HCT116 (cell line): Measurements from ENCODE around the gene PRR15L. TPM values are rescaled to one million over a fixed set of nuclear protein-coding genes. Genes with fewer than 3 reads are reported as not detected.

ENCODE experiments used
- ATAC-seq: fragments of 200-7000 bp; cut with Tn5 transposase; 2 replicates; pipeline ENCODE4 v1.9.1; 2020; ENCODE audit warnings: mild to moderate bottlenecking, moderate library complexity
- BruUV-seq: library from RNA; stranded (reverse); fragments of 400-500 nt; replicated peaks from 2 replicates; lab custom pipeline; 2021; lab: Mats Ljungman, UMichigan
- CTCF ChIA-PET: fragments of 300-600 bp; sonication (Branson Sonifier 250); formaldehyde crosslinking; loops from one replicate; lab custom pipeline; 2021; ENCODE audit warnings: antibody characterized with exemption; lab: Charles Lee
- POLR2A ChIA-PET: fragments of 300-600, 350-600 bp; sonication (Branson Sonifier 250); formaldehyde crosslinking; loops from one replicate; lab custom pipeline; 2021; ENCODE audit warnings: antibody characterized with exemption; lab: Charles Lee
- RAD21 ChIA-PET, 2 experiments: fragments of 300-600 bp; sonication (Branson Sonifier 250); formaldehyde crosslinking; loops; one replicate each; lab custom pipeline; 2023; ENCODE audit warnings: low total read pairs in 2 of 2; ENCODE audit not compliant: uncharacterized antibody in 2 of 2, unreplicated experiment in 2 of 2, low non-redundant PET in 1 of 2; lab: Charles Lee
- DNase-seq: peaks from one replicate; pipeline ENCODE4 v3.0.0-alpha.2; 2010; ENCODE audit warnings: low read depth, low spot score
- H2AFZ ChIP-seq: fragments of 200-600 bp; shearing (Covaris generic), sonication (generic); 2 replicates; pipeline ENCODE4 v1.6.1; 2017; ENCODE audit warnings: low read depth, mixed run types, mixed read lengths, antibody characterized with exemption, low read length; ENCODE audit not compliant: poor library complexity, severe bottlenecking
- H3K27ac ChIP-seq: 2 replicates; pipeline ENCODE4 v1.5.1; 2012; ENCODE audit warnings: low read depth, low read length
- H3K27me3 ChIP-seq: fragments of 200-600 bp; sonication (generic); 2 replicates; pipeline ENCODE4 v1.6.1; 2016; ENCODE audit warnings: mixed run types, low read length, mixed read lengths; ENCODE audit not compliant: insufficient read depth
- H3K36me3 ChIP-seq, 2 experiments: fragments of 200-500 bp in 1 of 2; fragments of 200-600 bp in 1 of 2; sonication (Bioruptor generic) in 1 of 2; sonication (generic) in 1 of 2; 2 replicates each; pipeline versions ENCODE4 v1.5.1 to v1.6.1; 2014 to 2016; ENCODE audit warnings: low read length in 2 of 2, inconsistent platforms in 1 of 2, mixed read lengths in 1 of 2, mixed run types in 1 of 2; ENCODE audit not compliant: insufficient read depth in 2 of 2, control insufficient read depth in 1 of 2
- H3K4me1 ChIP-seq, 2 experiments: fragments of 200-600 bp in 1 of 2; sonication (generic) in 1 of 2; 2 replicates each; pipeline versions ENCODE4 v1.5.1 to v1.6.1; 2012 to 2017; ENCODE audit warnings: low read length in 2 of 2, inconsistent platforms in 1 of 2, mild to moderate bottlenecking in 1 of 2, mixed read lengths in 1 of 2, mixed run types in 1 of 2, moderate library complexity in 1 of 2; ENCODE audit not compliant: insufficient read depth in 2 of 2, control insufficient read depth in 1 of 2
- H3K4me2 ChIP-seq: fragments of 200-600 bp; sonication (generic); 2 replicates; pipeline ENCODE4 v1.6.1; 2017; ENCODE audit warnings: mixed run types, low read length, mixed read lengths
- H3K4me3 ChIP-seq, 2 experiments: fragments of 200-600 bp in 1 of 2; sonication (generic) in 1 of 2; replicated peaks in 1 of 2; 2 replicates each; pipeline ENCODE4 v1.5.1; 2011 to 2016; ENCODE audit warnings: low read length in 2 of 2, control low read depth in 1 of 2, low read depth in 1 of 2, mild to moderate bottlenecking in 1 of 2, mixed read lengths in 1 of 2, mixed run types in 1 of 2
- H3K79me2 ChIP-seq: fragments of 200-600 bp; sonication (generic); 2 replicates; pipeline ENCODE4 v1.6.1; 2017; ENCODE audit warnings: mild to moderate bottlenecking, mixed run types, low read length, moderate library complexity, mixed read lengths; ENCODE audit not compliant: insufficient read depth
- H3K9ac ChIP-seq: fragments of 200-600 bp; sonication (generic); 2 replicates; pipeline ENCODE4 v1.6.1; 2016; ENCODE audit warnings: low read length, mixed read lengths
- H3K9me2 ChIP-seq: fragments of 200-600 bp; sonication (generic), shearing (Covaris generic); 2 replicates; pipeline ENCODE4 v1.6.1; 2017; ENCODE audit warnings: mixed run types, mild to moderate bottlenecking, moderate library complexity; ENCODE audit not compliant: insufficient read depth
- H3K9me3 ChIP-seq, 2 experiments: fragments of 200-500 bp in 1 of 2; fragments of 200-600 bp in 1 of 2; sonication (Bioruptor generic) in 1 of 2; sonication (generic) in 1 of 2; 2 replicates each; pipeline ENCODE4 v1.6.1; 2014 to 2017; ENCODE audit warnings: low read length in 2 of 2, mixed read lengths in 2 of 2, inconsistent platforms in 1 of 2, low read depth in 1 of 2, mild to moderate bottlenecking in 1 of 2, mixed run types in 1 of 2, moderate library complexity in 1 of 2; ENCODE audit not compliant: control insufficient read depth in 1 of 2, insufficient read depth in 1 of 2
- H4K20me1 ChIP-seq: fragments of 200-600 bp; sonication (generic), shearing (Covaris generic); 2 replicates; pipeline ENCODE4 v1.6.1; 2017; ENCODE audit warnings: mixed run types, mild to moderate bottlenecking, moderate library complexity; ENCODE audit not compliant: insufficient read depth
- CBX3 ChIP-seq: IDR thresholded peaks from 2 replicates; pipeline ENCODE4 v1.6.1; 2012; ENCODE audit warnings: low read depth
- CEBPB ChIP-seq: IDR thresholded peaks from 2 replicates; pipeline ENCODE4 v1.6.1; 2012; ENCODE audit warnings: low read depth
- CTCF ChIP-seq, 3 experiments: fragments of 200-600 bp in 1 of 3; sonication (generic) in 1 of 3; IDR thresholded peaks in 2 of 3; conservative IDR thresholded peaks in 1 of 3; 2 replicates each; pipeline ENCODE4 v1.5.1; 2012 to 2017; ENCODE audit warnings: low read depth in 2 of 3, low read length in 2 of 3, antibody characterized with exemption in 1 of 3, borderline replicate concordance in 1 of 3, control low read depth in 1 of 3, mild to moderate bottlenecking in 1 of 3, mixed read lengths in 1 of 3, mixed run types in 1 of 3, moderate library complexity in 1 of 3; ENCODE audit not compliant: insufficient read depth in 1 of 3
- ELF1 ChIP-seq: IDR thresholded peaks from 2 replicates; pipeline ENCODE4 v1.6.1; 2012; ENCODE audit warnings: low read depth, borderline replicate concordance
- EZH2phosphoT487 ChIP-seq: fragments of 200-600 bp; IDR thresholded peaks from 2 replicates; pipeline ENCODE4 v1.6.1; 2018; ENCODE audit warnings: antibody characterized with exemption, borderline replicate concordance
- FOSL1 ChIP-seq: IDR thresholded peaks from 2 replicates; pipeline ENCODE4 v1.6.1; 2012; ENCODE audit warnings: low read depth
- JUND ChIP-seq: IDR thresholded peaks from 2 replicates; pipeline ENCODE4 v1.6.1; 2012
- POLR2A ChIP-seq: IDR thresholded peaks from 2 replicates; pipeline ENCODE4 v1.7.0; 2011; ENCODE audit warnings: borderline replicate concordance; ENCODE audit not compliant: insufficient read depth, insufficient read length; ENCODE audit errors: extremely low read depth
- POLR2AphosphoS5 ChIP-seq: IDR thresholded peaks from 2 replicates; pipeline ENCODE4 v1.6.1; 2011; ENCODE audit warnings: mild to moderate bottlenecking, low read depth, low read length, moderate library complexity
- RAD21 ChIP-seq: IDR thresholded peaks from 2 replicates; pipeline ENCODE4 v1.6.1; 2012; ENCODE audit warnings: low read depth, mild to moderate bottlenecking
- SIN3A ChIP-seq: IDR thresholded peaks from 2 replicates; pipeline ENCODE4 v1.6.1; 2012; ENCODE audit warnings: low read depth
- SP1 ChIP-seq: IDR thresholded peaks from 2 replicates; pipeline ENCODE4 v1.6.1; 2012; ENCODE audit warnings: low read depth
- SRF ChIP-seq: IDR thresholded peaks from 2 replicates; pipeline ENCODE4 v1.6.1; 2012; ENCODE audit warnings: low read depth
- TCF7L2 ChIP-seq: IDR thresholded peaks from 2 replicates; pipeline ENCODE4 v1.7.0; 2011; ENCODE audit warnings: borderline replicate concordance, inconsistent platforms; ENCODE audit not compliant: insufficient read depth, insufficient read length; ENCODE audit errors: extremely low read depth
- YY1 ChIP-seq: IDR thresholded peaks from 2 replicates; pipeline ENCODE4 v1.6.1; 2011; ENCODE audit warnings: low read length, low read depth, moderate library complexity, mild to moderate bottlenecking; ENCODE audit not compliant: insufficient replicate concordance; ENCODE audit errors: extremely low read depth
- ZBTB33 ChIP-seq: IDR thresholded peaks from 2 replicates; pipeline ENCODE4 v1.6.1; 2011; ENCODE audit warnings: mild to moderate bottlenecking, low read length, moderate library complexity; ENCODE audit not compliant: insufficient replicate concordance; ENCODE audit errors: extremely low read depth
- ZFX ChIP-seq: fragments of 450-650 bp; IDR thresholded peaks from 2 replicates; pipeline ENCODE4 v1.6.1; 2017
- ZNF274 ChIP-seq: fragments of 200-500 bp; sonication (Bioruptor generic); IDR thresholded peaks from 2 replicates; pipeline ENCODE4 v1.6.1; 2014; ENCODE audit warnings: mild to moderate bottlenecking, low read depth, low read length, inconsistent platforms
- intact Hi-C: fragments of 100-400 bp; cut with micrococcal nuclease; formaldehyde crosslinking; loops from 2 replicates; pipeline ENCODE4 v1.10.0; 2022
- total RNA-seq: library from RNA; stranded (reverse); gene quantifications from one replicate; pipeline ENCODE4 v1.2.1, GENCODE V29; 2021; ENCODE audit not compliant: unreplicated experiment
- TF ChIP-seq, protein P1 (sequence below): IDR thresholded peaks from 2 replicates; pipeline ENCODE4 v1.6.1; 2012

The PRR15L gene
- total RNA-seq, 1 experiment from 2014 or later = 0.34 TPM

DNA sequence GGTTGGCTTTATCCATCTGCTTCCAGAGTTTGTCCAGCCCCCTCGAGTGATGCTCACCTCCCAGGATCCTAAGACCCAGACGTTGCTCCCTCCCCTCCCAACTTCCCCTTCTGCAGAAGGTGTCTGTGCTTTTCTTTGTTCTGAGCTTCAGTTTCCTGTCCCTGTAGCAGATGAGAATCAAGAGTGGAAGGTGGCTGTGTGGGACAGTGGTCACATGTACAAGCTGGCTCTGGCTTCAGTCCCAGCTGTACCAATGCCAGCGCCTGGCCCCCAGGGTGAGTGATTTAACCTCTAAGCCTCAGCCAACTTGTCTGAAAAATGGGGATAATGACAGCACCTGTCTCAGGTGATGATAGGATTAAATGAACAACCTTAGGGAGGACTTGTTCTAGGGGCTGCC lies 7.7 kb downstream of the PRR15L start:
- RAD21 ChIA-PET = interaction anchor here (1.0 to 2.0 kb wide), 3 partner anchors 21 to 69 kb away, joined by 3 to 9 read pairs (median 6); partner anchors contain the start of gene CDK5RAP3 (in 1 of the 2)
- Histone ChIP-seq H3K4me3 (no peak overlapping the region), H2AFZ (no peak overlapping the region), H3K36me3 (peaks cover 4 to 12% of the 10 kb centered on the region in 2 experiments; a peak in 3 of 4 replicates), H4K20me1 (no peaks in the 10 kb centered on the region), H3K79me2 (peaks cover 3% of the 10 kb centered on the region; the same call in 1 of the 2 replicates), H3K4me1 (peaks cover 30 to 56% of the 10 kb centered on the region in 2 experiments), H3K9ac (peak overlapping the region; percentile 55), H3K9me3 (no peaks in the 10 kb centered on the region), H3K9me2 (no peaks in the 10 kb centered on the region), H3K27ac (peak overlapping the region; percentile 67), H3K27me3 (no peaks in the 10 kb centered on the region), H3K4me2 (peak overlapping the region; percentile 71)
- POLR2A ChIA-PET = interaction anchor here (1.0 to 4.3 kb wide), 4 partner anchors 9 to 99 kb away, joined by 3 to 20 read pairs (median 5); partner anchors contain the start of genes CDK5RAP3 and PNPO
- CTCF ChIA-PET = interaction anchor here (1.1 to 5.1 kb wide), 11 partner anchors 7 to 109 kb away, joined by 3 to 83 read pairs (median 10); partner anchors contain the start of genes CDK5RAP3, PNPO, PRR15L and SCRN2
- intact Hi-C loops = loop anchor here (1.0 kb wide), 2 partner anchors 20 to 68 kb away; no protein-coding TSS in a partner anchor
- no TSS peak for BruUV-seq
- no peak for DNase-seq
- ATAC-seq = no peak
- no peak for TF ChIP-seq ELF1
- TF ChIP-seq SIN3A = no peak
- TF ChIP-seq EZH2phosphoT487 = no peak
- TF ChIP-seq ZFX = no peak
- no peak for TF ChIP-seq CTCF (IDR thresholded peaks at IDR 0.05 in 2 of 3, conservative IDR thresholded peaks at IDR 0.05 in 1 of 3; ENCODE audit: borderline replicate concordance in 1 of 3, insufficient read depth in 1 of 3, low read depth in 2 of 3, low read length in 2 of 3)
- TF ChIP-seq SP1 = no peak
- no peak for TF ChIP-seq TCF7L2
- no peak for TF ChIP-seq RAD21
- TF ChIP-seq ZNF274 = no peak
- TF ChIP-seq CEBPB = no peak
- no peak for TF ChIP-seq POLR2A
- TF ChIP-seq POLR2AphosphoS5 = no peak
- TF ChIP-seq CBX3 = no peak
- no peak for TF ChIP-seq JUND
- no peak for TF ChIP-seq SRF
- TF ChIP-seq ZBTB33 = no peak
- TF ChIP-seq FOSL1 = no peak
- no peak for TF ChIP-seq YY1
- TF ChIP-seq, protein P1, sequence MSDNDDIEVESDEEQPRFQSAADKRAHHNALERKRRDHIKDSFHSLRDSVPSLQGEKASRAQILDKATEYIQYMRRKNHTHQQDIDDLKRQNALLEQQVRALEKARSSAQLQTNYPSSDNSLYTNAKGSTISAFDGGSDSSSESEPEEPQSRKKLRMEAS = no peak
